Left renal cortex interstitium (tissue), 4 donors: ENCODE results near the gene RGS6. TPM values are rescaled to one million over a fixed set of nuclear protein-coding genes. Genes with fewer than 3 reads are reported as not detected.
"Not testable (repeated sequence)": the region's sequence is repeated elsewhere in the genome, so short reads cannot be mapped to it uniquely, and the experiment has no call there.

ENCODE experiments used
- DNase-seq, 4 donors: peaks; one replicate each; pipeline ENCODE4 v3.0.0-alpha.2; 2013; ENCODE audit warnings: low read depth in 4 of 4, low spot score in 2 of 4, missing footprints in 1 of 4
- polyA plus RNA-seq, 4 donors: library from polyadenylated mRNA; unstranded; fragments of 120-200 nt; gene quantifications; one replicate each; pipeline ENCODE4 v1.2.1, GENCODE V29; 2013; ENCODE audit not compliant: insufficient read length in 4 of 4

The RGS6 gene
- polyA plus RNA-seq, result 1 to 10 TPM; 1.1 to 1.9 (median 1.4) TPM

DNA sequence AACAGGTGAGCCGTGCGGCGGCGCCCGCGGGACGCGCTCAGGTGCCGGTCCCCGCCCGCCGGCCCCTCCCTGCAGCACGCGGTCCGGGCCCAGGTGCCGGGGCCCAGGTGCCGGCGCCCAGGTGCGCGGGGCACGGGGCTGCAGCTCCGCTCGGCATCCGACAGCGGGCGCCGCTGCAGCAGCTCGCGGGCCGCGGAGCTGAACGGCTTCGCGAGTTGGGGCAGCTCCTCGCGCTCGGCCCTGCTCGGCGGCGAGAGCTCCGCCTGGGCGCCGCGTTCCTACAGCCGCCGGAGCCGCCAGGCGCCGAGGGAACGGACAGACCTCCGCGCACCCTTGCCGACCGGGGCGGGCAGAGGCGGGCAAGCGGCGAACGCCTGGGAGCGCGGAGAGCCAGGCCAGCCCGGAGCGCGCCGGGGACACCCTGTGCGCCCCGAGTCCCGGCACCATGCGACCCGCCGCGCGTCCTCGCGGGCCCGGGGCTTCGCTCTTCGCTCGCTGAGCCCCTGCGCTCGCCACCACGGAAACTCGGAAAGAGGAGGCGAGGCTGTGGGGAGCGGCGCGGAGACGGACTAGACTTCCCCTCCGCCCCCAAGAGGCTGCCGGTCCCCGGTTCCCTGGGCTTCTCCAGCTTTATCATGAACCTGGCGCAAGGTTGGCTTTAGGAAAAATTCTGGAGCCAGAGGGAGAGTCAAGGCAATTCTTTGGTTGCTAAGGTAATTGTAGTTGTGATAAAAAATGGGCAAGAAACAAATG is at the start of gene RGS6:
Gene RGS6 (plus strand): TSS at position 201 of the 753 bp plus-strand sequence.
- peak in 2 of 4 donors; percentile 35 to 46 for DNase-seq

DNA sequence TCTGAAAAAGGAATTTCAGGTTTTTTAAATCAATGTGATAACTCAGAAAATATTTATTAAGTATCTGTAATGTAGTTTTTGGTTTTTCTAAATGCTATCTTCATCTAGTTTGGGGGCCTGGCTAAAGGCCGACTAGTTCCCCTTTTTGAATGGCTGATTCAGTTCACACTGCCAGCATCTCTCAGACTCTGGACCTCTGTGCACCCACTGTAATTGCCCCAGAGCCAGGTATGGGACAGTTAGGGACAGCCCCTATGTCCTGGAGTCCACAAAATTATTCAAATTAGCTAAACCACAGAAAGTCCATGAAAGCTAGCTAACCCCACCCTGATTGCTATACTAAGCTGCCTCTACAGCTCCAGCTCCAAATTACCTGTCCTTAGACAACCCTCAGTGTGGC is 49.1 kb upstream of the RGS6 start:
- no peak for DNase-seq

DNA sequence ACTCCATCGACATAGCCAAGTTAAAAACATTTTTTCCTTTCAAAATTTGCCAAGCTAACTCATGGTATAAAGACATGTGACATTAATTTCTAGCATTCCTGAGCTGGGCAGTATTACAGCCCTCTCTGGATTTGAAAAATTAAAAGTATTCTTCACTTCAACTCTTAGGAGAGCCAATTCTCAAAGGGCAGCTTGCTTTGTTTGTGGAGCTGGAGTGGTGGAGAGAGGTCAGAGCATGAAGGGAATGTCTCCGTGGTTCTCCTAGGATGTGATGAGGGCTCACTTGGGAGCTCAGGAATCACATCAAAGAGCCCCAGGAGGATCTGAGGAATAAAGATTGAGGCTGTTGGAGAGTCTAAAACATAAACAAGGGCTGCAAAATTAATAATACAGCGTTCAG is 46.9 kb upstream of the RGS6 start:
- DNase-seq, result no peak

DNA sequence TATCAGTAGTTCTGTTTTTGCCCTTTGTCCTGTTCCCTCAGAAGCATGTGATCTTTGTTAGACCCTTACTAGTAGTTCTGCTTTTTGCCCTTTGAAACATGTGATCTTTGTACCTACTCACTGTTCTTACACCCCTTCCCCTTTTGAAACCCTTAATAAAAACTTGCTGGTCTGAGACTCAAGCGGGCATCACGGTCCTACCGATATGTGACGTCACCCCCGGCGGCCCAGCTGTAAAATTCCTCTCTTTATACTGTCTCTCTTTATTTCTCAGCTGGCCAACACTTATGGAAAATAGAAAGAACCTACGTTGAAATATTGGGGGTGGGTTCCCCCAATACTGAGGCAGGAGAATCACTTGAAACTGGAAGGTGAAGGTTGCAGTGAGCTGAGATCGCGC is 44.4 kb upstream of the RGS6 start:
- DNase-seq, result not testable (repeated sequence)

DNA sequence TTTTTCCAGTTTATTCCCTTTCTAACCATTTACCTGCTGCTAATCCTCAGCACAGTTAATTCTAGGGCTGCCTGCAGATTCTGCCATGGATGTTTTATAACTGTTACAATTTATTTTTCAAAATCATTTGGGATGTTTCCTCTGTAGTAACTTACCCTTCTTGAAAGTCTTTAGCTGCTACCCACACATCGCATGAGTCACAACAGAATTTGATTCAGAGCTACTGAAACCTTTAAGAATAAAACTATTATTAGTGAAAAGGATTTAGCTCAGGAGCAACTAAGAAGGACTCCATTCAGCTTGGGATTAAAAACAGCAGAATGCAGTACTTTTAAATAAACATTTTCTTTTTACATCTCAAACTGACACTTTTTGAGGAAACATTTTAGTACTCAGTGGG is 41.7 kb upstream of the RGS6 start:
- no peak for DNase-seq

DNA sequence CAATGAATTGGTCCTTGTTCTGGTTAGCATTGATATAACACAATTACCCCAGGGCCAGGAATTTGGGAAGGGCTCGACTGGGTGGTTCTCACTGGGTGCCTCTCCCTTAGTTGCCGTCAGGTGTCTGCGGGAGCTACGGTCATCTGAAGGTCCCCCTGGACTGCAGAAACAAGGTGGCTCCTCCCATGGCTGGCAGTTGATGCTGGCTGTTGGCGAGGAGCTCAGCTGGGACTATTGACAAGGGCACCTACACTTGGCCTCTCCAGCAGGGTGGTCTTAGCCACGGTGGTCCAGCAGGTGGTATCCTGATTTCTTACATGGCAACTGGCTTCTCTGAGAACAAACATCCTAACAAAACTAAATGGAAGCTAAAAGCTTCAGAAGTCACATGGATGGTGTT is 41.0 kb upstream of the RGS6 start:
- no peak for DNase-seq

DNA sequence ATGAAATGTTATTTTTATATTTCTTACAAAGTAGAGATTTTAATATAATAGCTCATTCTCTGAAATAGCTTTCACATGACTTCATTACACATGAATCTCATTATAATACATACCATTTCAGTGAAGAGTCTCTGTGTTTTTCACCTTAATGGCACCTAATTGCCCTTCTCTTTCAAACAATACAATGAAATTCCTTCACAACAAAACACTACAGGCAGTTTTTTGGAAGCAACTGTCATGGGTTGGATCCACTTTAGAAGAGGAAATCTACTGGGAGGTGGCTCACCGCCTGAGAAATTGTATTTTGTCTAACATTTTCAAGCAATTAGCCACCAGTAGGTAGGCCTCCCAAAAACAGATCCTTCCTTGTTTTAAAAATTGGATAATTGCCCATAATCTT is 40.3 kb upstream of the RGS6 start:
- no peak for DNase-seq

DNA sequence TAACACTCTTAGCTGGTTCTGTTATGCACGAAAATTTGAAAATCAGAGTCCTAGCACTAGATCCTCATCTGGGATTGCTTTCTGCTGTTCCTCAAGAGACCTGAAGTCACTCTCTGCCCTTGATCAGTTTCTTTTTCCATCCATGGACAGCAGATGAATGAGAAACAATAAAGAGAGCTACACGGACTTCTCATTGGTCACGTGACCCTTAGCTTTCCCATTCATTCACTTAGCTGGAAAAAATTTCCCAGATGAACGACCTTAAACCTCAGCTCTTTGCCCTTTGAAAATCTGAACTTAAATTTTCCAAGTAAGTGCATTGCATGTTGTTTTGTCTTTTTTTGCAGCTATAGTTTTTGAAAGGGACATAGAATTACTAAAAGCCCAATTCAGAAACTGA is 27.2 kb upstream of the RGS6 start:
- no peak for DNase-seq

DNA sequence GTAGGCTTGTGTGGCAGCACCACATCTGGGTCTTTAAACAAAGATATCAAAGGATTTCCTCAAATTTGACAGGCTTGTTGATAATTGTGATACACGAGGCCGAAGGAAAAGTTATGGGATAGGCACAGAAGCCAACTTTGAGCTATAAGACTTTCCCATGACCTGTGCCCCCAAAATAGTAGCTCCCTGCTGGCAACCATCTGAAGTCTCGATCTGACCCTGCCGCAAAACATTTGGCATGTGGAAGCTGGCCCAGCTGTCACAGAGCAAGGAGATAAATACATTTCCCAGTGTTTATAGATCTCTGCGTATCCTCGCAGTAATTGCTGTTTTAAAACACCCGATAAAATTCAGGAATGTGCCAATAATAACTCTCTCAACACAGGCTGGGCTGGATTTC is 26.4 kb upstream of the RGS6 start:
- no peak for DNase-seq

DNA sequence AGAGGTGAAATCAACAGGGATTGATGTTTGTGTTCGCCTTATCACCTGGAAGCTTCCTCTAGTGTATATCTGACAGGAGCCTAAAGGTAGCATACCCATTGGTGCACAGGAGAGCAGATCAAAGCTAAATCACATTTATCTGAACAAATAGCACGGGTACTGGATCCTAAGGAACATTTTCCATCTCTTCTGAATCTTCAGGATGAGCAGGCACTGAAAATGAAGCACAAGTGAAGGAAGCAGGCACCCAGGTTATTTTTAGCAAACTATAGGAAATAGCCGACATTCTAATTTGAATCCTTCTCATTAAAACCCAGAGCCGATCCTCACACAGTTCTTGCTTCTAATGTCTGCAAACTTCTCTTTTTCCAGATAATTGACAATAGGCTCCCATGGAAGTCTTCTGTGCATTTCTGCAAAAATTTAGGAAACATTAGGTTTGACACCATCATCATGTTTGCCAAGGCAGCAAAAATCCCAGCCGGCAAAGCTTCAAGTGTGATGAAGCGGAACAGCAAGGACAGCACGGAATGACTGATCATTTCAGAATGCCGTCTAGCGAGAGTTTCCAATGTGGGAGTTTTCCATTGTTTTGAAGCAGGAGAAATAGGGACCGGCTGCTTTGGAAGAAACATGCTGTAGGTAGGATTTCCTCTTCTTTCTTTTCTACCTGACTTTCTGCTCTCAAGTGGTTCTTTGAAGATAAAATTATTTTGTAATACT is 24.3 kb upstream of the RGS6 start:
- DNase-seq, result no peak

DNA sequence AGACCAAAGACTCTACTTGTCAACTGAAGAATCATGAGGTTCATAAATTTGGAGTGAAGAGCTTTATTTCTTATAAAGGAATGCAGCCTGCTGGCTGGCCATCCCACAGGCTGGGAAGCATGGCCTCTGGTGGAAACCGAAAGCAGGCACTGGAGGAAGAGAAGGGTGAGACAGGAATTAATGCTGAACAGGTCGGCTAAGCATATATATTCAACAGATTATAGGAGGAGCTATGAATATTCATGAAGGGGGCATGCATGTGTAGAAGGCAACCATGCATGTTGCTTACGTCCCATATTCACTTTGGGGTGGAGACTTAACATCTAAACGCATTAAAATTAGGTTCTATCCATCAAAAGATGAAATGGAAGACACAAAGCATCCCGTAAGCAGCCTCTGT is 20.6 kb upstream of the RGS6 start:
- no peak for DNase-seq

DNA sequence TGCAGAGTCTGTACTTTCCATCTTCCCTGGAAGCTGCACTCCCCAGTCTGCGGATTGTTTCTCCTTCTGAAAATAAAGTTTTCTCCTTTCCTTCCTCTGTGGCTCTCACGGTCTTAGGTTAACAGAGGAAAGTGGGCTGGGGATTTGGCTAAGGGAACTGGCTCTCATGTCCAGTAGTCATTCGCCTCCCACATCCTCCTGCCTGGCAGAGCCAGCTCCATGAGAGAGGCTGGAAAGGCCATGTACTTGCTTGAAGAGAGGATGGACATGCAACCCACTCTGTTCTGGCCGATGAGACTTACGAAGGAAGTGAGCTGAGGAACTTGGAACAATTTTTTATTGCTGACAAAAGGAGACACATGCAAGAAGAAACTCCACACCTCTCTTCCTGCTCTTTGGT is 18.9 kb upstream of the RGS6 start:
- no peak for DNase-seq

DNA sequence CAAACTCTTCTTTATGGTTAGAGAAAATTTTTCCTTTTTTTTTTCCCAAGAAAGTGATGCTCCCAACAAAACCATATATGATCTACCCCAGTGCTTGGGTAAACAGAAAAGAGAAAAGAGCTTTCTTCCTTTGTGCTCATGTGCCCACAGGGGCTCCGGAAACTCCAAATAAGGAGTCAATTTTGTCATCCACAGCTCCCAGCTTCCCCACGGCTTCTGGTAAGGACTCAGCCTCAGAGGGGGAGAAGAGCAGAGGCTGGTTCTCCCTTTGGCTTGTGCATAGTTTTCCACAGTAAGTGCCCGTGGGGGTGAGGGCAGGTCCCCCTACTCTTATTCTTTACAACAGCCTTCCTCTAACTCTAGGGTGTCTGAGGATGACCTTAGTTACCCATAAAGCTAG is 13.3 kb upstream of the RGS6 start:
- DNase-seq, result no peak

DNA sequence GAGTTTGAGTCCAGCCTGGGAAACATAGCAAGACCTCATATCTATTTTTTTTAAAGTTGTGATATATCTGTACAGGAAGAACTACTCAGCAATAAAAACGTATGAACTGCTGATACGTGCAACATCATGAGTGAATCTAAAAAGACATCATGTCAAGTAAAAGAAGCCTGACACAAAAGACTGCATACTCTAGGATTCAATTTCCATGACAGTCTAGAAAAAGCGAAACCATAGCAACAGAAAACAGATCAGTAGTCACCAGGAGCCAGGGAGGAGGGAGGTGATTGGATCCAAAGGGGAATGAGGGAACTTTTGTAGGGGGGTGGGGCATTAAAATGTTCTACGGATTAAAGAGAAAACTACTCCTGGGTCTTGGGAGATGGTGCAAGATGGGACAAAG is 8.7 kb upstream of the RGS6 start:
- DNase-seq, result no peak

DNA sequence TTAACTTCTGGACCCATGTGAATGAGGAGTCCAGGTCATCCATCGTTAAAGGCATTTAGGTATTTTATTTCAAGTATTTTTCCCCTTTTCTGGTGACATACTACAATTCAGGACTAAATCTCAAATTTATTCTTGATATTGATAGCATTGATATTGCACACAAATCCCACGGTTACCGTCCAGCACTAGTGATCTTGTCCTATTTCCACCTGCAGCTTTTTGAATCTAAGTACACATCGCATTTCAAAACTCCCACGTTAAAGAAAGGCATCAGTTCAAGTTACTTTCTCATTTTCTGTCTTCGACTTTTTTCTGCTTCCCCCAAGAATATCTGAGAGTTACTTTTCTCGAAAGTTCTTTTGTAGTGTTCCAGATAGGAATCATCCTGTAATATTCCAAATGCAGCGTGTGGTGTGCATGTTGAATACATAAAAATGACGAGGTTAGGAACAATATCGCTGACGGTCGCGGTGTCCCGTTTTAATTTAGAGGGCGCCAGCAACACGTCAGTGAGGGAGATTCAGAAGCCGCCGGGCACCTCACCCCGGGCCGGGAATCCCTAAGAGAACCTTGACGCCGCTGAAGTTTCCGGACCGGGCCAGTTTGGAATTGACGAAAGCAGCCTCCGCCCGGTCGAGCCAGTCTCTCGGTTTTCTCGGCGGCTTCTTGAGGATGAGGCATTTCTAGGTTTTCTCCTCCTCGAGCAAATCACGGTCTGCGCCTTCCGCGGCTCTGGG is 569 bp upstream of the RGS6 start:
- peak in 1 of 4 donors; percentile 16 for DNase-seq

DNA sequence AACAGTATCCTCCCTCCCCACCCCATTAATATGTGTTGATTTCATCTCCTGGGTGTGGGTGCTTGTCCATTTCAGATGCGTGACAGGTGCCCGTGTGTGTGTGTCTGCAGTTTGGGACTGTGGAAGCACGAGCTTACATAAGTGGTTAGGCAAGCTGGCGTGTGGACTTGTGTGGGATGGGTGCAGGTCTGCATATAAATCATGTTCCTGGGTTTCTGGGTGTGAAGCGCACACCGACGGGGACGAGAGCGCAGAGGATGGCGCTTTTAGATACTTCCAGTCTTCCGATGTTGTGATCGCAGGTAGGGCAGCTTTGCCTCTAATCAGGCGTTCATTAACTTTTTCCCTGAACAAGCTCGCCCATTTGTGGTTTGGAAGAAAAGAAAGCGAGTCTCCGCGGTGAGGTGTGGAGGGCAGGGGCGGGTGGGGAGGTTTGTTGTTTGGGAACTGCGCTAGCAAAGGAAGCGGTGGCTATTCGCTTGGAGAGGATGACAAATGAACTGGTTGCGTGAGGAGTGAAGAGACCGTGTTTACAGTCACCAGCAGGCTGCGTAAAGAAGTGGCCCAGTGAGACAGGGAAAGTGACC is 865 bp downstream of the RGS6 start:
- peak in 1 of 4 donors; percentile 13 for DNase-seq

DNA sequence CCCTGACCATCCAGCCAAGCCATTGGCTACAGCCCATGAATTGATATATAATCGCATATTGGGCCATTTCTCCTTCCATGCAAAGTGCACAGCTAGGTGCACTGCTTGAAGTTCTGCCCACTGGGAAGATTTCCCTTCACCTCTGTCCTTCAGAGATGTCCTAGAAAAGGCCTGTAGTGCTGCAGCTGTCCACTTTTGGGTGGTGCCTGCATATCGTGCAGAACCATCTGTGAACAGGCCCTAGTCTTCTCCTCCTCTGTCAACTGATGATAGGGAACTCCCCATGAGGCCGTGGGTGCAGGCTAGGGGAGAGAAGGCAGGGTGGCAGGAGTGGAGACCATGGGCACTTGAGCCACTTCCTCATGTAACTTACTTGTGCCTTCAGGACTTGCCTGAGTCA is 6.0 kb downstream of the RGS6 start:
- not testable (repeated sequence) for DNase-seq

DNA sequence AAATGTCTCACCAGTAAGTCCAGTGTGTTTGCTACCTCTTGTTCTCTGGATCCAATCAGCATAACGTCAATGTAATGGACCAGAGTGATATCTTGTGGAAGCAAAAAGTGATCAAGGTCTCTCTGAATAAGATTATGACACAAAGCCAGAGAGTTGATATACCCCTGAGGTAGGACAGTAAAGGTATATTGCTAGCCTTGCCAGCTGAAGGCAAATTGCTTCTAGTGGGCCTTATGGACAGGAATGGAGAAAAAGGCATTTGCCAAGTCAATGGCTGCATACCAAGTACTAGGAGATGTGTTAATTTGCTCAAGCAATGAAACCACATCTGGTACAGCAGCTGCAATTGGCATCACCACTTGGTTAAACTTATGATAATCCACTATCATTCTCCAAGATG is 7.1 kb downstream of the RGS6 start:
- DNase-seq, result not testable (repeated sequence)

DNA sequence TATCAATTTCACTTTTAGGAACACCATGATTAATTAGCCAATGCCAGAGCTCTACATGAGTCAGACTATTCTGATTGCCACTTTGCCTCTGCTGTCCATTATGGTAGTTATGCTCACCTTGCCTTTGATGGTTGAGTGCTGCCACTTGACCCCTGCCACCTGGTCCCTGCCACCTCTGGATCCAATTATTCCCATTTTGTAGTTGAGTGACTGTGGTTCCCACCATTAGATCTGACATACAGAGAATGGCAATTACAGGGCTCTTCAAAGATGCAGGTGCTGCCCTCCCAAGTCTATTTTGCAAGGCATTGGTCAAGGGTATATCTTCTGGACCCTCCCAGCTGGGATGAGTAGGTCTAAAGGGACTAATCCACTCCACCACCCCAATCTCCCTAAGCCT is 8.3 kb downstream of the RGS6 start:
- not testable (repeated sequence) for DNase-seq

DNA sequence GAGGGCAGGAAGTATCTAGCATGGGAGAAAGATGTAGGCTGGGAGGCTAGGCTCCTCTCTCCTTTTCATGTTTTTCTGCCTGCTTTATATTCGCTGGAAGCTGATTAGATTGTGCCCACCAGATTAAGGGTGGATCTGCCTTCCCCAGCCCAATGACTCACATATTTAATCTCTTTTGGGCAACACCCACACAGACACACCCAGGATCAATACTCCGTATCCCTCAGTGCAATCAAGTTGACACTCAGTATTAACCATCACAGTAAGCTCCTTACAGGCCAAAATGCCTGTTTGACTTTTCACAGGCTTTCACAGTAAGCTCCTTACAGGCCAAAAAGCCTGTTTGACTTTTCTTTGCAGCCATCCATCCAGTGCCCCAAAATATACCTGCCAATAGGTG is 9.4 kb downstream of the RGS6 start:
- not testable (repeated sequence) for DNase-seq
